Measurements from ENCODE around the gene TALDO1. TPM values are rescaled to one million over a fixed set of nuclear protein-coding genes. Genes with fewer than 3 reads are reported as not detected.

The TALDO1 gene
- total and polyA plus RNA-seq, 2 experiments from 2014 or later: 353 to 402 TPM

DNA sequence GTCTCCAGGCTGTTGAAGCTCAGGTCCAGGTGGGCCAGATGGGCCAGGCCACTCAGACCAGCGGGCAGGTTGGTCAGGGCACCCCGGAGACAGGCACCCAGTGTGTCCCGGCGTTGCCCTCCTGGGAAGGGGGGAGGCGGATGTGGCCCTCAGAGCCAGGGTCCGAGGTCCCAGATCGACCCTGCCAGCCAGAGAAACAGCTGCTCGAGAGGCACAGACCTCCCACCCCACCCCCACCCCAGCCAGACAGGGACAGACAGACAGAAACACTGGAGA is 56.1 kb downstream of the TALDO1 start (continued):
- TF ChIP-seq, protein P1, sequence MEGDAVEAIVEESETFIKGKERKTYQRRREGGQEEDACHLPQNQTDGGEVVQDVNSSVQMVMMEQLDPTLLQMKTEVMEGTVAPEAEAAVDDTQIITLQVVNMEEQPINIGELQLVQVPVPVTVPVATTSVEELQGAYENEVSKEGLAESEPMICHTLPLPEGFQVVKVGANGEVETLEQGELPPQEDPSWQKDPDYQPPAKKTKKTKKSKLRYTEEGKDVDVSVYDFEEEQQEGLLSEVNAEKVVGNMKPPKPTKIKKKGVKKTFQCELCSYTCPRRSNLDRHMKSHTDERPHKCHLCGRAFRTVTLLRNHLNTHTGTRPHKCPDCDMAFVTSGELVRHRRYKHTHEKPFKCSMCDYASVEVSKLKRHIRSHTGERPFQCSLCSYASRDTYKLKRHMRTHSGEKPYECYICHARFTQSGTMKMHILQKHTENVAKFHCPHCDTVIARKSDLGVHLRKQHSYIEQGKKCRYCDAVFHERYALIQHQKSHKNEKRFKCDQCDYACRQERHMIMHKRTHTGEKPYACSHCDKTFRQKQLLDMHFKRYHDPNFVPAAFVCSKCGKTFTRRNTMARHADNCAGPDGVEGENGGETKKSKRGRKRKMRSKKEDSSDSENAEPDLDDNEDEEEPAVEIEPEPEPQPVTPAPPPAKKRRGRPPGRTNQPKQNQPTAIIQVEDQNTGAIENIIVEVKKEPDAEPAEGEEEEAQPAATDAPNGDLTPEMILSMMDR (conservative IDR thresholded peaks at IDR 0.05; ENCODE audit: low read depth in 2 of 2): no peak
- no peak for TF ChIP-seq NANOG (IDR thresholded peaks at IDR 0.05; ENCODE audit: borderline replicate concordance)
- TF ChIP-seq STAT1 (IDR thresholded peaks at IDR 0.05; ENCODE audit: unreplicated experiment): no peak
- TF ChIP-seq CREB1 (CRISPR knock-in tag; IDR thresholded peaks at IDR 0.05; ENCODE audit: low read depth): no peak
- TF ChIP-seq, protein P2, sequence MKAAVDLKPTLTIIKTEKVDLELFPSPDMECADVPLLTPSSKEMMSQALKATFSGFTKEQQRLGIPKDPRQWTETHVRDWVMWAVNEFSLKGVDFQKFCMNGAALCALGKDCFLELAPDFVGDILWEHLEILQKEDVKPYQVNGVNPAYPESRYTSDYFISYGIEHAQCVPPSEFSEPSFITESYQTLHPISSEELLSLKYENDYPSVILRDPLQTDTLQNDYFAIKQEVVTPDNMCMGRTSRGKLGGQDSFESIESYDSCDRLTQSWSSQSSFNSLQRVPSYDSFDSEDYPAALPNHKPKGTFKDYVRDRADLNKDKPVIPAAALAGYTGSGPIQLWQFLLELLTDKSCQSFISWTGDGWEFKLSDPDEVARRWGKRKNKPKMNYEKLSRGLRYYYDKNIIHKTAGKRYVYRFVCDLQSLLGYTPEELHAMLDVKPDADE (IDR thresholded peaks at IDR 0.05): no peak
- TF ChIP-seq JUNB (IDR thresholded peaks at IDR 0.05; ENCODE audit: unreplicated experiment): no peak
- TF ChIP-seq EZH2phosphoT487 (IDR thresholded peaks at IDR 0.05; ENCODE audit: unreplicated experiment): no peak

DNA sequence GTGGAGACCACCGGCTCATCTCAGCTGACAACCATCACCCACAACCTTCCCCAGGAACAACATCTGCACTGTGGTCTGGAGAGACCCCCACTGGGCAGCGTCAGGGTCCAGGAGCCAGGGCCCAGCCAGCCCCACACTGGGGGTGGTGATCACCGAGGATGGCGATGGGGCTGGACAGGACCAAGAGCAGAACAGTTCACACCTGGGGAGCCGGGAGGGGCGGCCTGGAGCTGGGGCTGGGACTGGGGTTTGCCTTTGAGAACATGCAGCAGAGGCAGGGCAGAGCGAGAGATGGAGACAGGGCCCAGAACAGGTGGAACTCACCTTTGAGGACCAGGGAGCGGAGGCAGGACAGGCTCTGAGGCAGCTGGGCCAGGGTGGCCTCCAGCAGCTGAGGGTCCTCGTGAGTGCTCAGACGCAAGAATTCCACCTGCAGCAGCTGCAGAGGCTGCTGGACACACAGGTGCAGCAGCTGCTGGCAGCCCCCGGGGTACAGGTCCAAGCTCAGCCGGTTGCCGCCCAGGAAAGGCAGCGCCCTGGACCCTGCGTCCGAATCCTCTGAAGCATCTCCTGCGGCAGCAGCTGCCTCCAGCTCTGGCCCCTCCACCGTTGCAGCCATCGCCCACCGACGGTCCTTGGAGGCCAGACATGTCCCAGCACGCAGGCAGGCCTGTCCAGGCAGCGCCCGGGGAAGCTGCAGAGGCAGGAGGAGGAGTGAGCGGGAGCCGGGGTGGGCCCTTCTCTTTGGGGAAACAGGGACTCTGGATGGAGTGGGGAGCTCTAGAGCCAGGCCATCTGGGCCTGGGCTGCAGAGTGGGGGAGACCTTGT is 56.7 kb downstream of the TALDO1 start:
- Mint-ChIP-seq H3K36me3 (ENCODE audit: low read depth) (peaks cover 2% of the 10 kb centered on the region; the same call in 1 of the 3 replicates), H3K27me3 (ENCODE audit: insufficient read depth, low read depth, poor library complexity) (peaks cover 20% of the 10 kb centered on the region), H3K9me3 (no peaks in the 10 kb centered on the region), H3K4me3 (peak overlapping the region; percentile 76), H3K27ac (no peak overlapping the region; the same call in 1 of the 2 replicates), H3K4me1 (peaks cover 7% of the 10 kb centered on the region; the same call in 2 of the 3 replicates)
- Histone ChIP-seq H3K9me2 (ENCODE audit: insufficient read depth) (no peaks in the 10 kb centered on the region), H3K79me2 (replicated peaks; ENCODE audit: insufficient read depth) (peaks cover 17% of the 10 kb centered on the region), H3K4me1 (ENCODE audit: insufficient read depth) (peaks cover 7% of the 10 kb centered on the region; the same call in 1 of the 2 replicates), H3K27ac (ENCODE audit: low read depth) (no peak overlapping the region), H3K27me3 (ENCODE audit: insufficient read depth) (no peaks in the 10 kb centered on the region), H2AFZ (no peak overlapping the region), H3K36me3 (ENCODE audit: insufficient read depth) (no peaks in the 10 kb centered on the region), H3K4me2 (peak overlapping the region; percentile 96), H3F3A (replicated peaks; ENCODE audit: low read depth) (peaks cover 22% of the 10 kb centered on the region; the same call in 1 of the 2 replicates), H3K4me3 (peak overlapping the region; percentile 74), H4K20me1 (replicated peaks; ENCODE audit: insufficient read depth) (no peaks in the 10 kb centered on the region)
- ATAC-seq (peak; percentile 0; the same call in 1 of the 3 replicates), DNase-seq (ENCODE audit: low spot score) (no peak)
- TF ChIP-seq, protein P3, sequence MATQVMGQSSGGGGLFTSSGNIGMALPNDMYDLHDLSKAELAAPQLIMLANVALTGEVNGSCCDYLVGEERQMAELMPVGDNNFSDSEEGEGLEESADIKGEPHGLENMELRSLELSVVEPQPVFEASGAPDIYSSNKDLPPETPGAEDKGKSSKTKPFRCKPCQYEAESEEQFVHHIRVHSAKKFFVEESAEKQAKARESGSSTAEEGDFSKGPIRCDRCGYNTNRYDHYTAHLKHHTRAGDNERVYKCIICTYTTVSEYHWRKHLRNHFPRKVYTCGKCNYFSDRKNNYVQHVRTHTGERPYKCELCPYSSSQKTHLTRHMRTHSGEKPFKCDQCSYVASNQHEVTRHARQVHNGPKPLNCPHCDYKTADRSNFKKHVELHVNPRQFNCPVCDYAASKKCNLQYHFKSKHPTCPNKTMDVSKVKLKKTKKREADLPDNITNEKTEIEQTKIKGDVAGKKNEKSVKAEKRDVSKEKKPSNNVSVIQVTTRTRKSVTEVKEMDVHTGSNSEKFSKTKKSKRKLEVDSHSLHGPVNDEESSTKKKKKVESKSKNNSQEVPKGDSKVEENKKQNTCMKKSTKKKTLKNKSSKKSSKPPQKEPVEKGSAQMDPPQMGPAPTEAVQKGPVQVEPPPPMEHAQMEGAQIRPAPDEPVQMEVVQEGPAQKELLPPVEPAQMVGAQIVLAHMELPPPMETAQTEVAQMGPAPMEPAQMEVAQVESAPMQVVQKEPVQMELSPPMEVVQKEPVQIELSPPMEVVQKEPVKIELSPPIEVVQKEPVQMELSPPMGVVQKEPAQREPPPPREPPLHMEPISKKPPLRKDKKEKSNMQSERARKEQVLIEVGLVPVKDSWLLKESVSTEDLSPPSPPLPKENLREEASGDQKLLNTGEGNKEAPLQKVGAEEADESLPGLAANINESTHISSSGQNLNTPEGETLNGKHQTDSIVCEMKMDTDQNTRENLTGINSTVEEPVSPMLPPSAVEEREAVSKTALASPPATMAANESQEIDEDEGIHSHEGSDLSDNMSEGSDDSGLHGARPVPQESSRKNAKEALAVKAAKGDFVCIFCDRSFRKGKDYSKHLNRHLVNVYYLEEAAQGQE (IDR thresholded peaks at IDR 0.05; ENCODE audit: unreplicated experiment): no peak
- no peak for TF ChIP-seq EZH2phosphoT487 (IDR thresholded peaks at IDR 0.05; ENCODE audit: unreplicated experiment)
